Osteoblast (primary cell): Measurements from ENCODE around the gene INSM1. TPM values are rescaled to one million over a fixed set of nuclear protein-coding genes. Genes with fewer than 3 reads are reported as not detected.
A peak's percentile ranks its signal among the peaks of the same experiment; 100 is the strongest.

Experiments
- DNase-seq: peaks from one replicate; pipeline ENCODE4 v3.0.0; 2011; ENCODE audit warnings: low spot score, mixed read lengths; ENCODE audit not compliant: insufficient read length; ENCODE audit errors: missing footprints
- H2AFZ ChIP-seq: 2 replicates; pipeline ENCODE4 v1.6.0; 2011; ENCODE audit warnings: mild to moderate bottlenecking, low read length
- H3K27ac ChIP-seq: 2 replicates; pipeline ENCODE4 v1.5.1; 2011; ENCODE audit warnings: mild to moderate bottlenecking, low read depth, low read length, moderate library complexity
- H3K27me3 ChIP-seq: 2 replicates; pipeline ENCODE4 v1.6.0; 2012; ENCODE audit warnings: mild to moderate bottlenecking, control low read depth, inconsistent platforms, low read length, moderate library complexity; ENCODE audit not compliant: insufficient read depth
- H3K36me3 ChIP-seq: 2 replicates; pipeline ENCODE4 v1.5.1; 2011; ENCODE audit warnings: mild to moderate bottlenecking, low read length, control low read depth, moderate library complexity; ENCODE audit not compliant: insufficient read depth
- H3K4me1 ChIP-seq: 2 replicates; pipeline ENCODE4 v1.5.1; 2011; ENCODE audit warnings: mild to moderate bottlenecking, low read length, control low read depth, moderate library complexity; ENCODE audit not compliant: insufficient read depth
- H3K4me2 ChIP-seq: 2 replicates; pipeline ENCODE4 v1.6.0; 2011; ENCODE audit warnings: mild to moderate bottlenecking, low read length; ENCODE audit not compliant: insufficient read depth
- H3K4me3 ChIP-seq: fragments of 200-600 bp; sonication (generic); 3 replicates; pipeline ENCODE4 v1.5.1; 2012; ENCODE audit warnings: mild to moderate bottlenecking, low read length, inconsistent platforms; ENCODE audit not compliant: insufficient read depth
- H3K79me2 ChIP-seq: 2 replicates; pipeline ENCODE4 v1.6.0; 2012; ENCODE audit warnings: mild to moderate bottlenecking, low read length, control low read depth, inconsistent platforms; ENCODE audit not compliant: insufficient read depth
- H3K9me3 ChIP-seq: 2 replicates; pipeline ENCODE4 v1.5.1; 2011; ENCODE audit warnings: low read depth, low read length, control low read depth
- H4K20me1 ChIP-seq: 2 replicates; pipeline ENCODE4 v1.6.0; 2012; ENCODE audit warnings: mild to moderate bottlenecking, low read length, control low read depth; ENCODE audit not compliant: insufficient read depth
- CTCF ChIP-seq: IDR thresholded peaks from 2 replicates; pipeline ENCODE4 v1.5.1; 2011; ENCODE audit warnings: mild to moderate bottlenecking, low read depth, low read length, moderate library complexity; ENCODE audit errors: extremely low read depth
- total RNA-seq: library from RNA; depleted of rRNA; stranded (reverse); fragments of >200 nt; gene quantifications from 2 replicates; pipeline ENCODE4 v1.2.3, GENCODE V29; 2012

The INSM1 gene
- total RNA-seq, 1 donor = not detected

GRCh38 chr20:20373091-20373571 is 5.2 kb downstream of the INSM1 start:
- no peak overlapping the region for H3K4me2 ChIP-seq
- H4K20me1 ChIP-seq = no peaks in the 10 kb centered on the region
- no peaks in the 10 kb centered on the region for H3K9me3 ChIP-seq
- no peak overlapping the region for H2AFZ ChIP-seq
- H3K27me3 ChIP-seq = peaks cover 58% of the 10 kb centered on the region
- H3K4me3 ChIP-seq = no peak overlapping the region
- H3K27ac ChIP-seq = no peak overlapping the region
- no peaks in the 10 kb centered on the region for H3K4me1 ChIP-seq
- no peak for TF ChIP-seq CTCF
- no peaks in the 10 kb centered on the region for H3K79me2 ChIP-seq
- peak; percentile 87 for DNase-seq
- no peaks in the 10 kb centered on the region for H3K36me3 ChIP-seq

- H2AFZ ChIP-seq = no peak overlapping the region
- H3K27me3 ChIP-seq = peaks cover 37% of the 10 kb centered on the region
These were observed 8.0 kb downstream of the INSM1 start for GRCh38 chr20:20375862-20376261.

GRCh38 chr20:20386192-20386591 is 18.3 kb downstream of the INSM1 start:
- Histone ChIP-seq H3K9me3 (no peaks in the 10 kb centered on the region), H3K79me2 (no peaks in the 10 kb centered on the region), H3K27ac (no peak overlapping the region), H3K27me3 (peaks cover 3% of the 10 kb centered on the region), H3K36me3 (no peaks in the 10 kb centered on the region), H3K4me1 (no peaks in the 10 kb centered on the region), H3K4me2 (no peak overlapping the region), H4K20me1 (no peaks in the 10 kb centered on the region), H3K4me3 (no peak overlapping the region), H2AFZ (no peak overlapping the region)
- no peak for DNase-seq
- TF ChIP-seq CTCF = no peak

More at GRCh38 chr20:20375862-20376261, 8.0 kb downstream of the INSM1 start:
- peak; percentile 39 for DNase-seq
- H3K27ac ChIP-seq = no peak overlapping the region
- H3K79me2 ChIP-seq = no peaks in the 10 kb centered on the region
- no peaks in the 10 kb centered on the region for H3K36me3 ChIP-seq
- no peak for TF ChIP-seq CTCF
- no peaks in the 10 kb centered on the region for H3K9me3 ChIP-seq
- H3K4me3 ChIP-seq = no peak overlapping the region
- H3K4me2 ChIP-seq = no peak overlapping the region
- no peaks in the 10 kb centered on the region for H4K20me1 ChIP-seq
- no peaks in the 10 kb centered on the region for H3K4me1 ChIP-seq

- no peaks in the 10 kb centered on the region for H4K20me1 ChIP-seq
- H3K4me3 ChIP-seq = no peak overlapping the region
- no peaks in the 10 kb centered on the region for H3K79me2 ChIP-seq
- peaks cover 3% of the 10 kb centered on the region for H3K27me3 ChIP-seq
- no peaks in the 10 kb centered on the region for H3K36me3 ChIP-seq
- H2AFZ ChIP-seq = no peak overlapping the region
- peaks cover 5% of the 10 kb centered on the region for H3K4me1 ChIP-seq
- no peak for TF ChIP-seq CTCF
- no peak overlapping the region for H3K4me2 ChIP-seq
- no peak for DNase-seq
- no peak overlapping the region for H3K27ac ChIP-seq
- no peaks in the 10 kb centered on the region for H3K9me3 ChIP-seq
These were observed 22.5 kb downstream of the INSM1 start for GRCh38 chr20:20390393-20390792.
